ENCODE results near the gene TNFRSF12A.

DNA sequence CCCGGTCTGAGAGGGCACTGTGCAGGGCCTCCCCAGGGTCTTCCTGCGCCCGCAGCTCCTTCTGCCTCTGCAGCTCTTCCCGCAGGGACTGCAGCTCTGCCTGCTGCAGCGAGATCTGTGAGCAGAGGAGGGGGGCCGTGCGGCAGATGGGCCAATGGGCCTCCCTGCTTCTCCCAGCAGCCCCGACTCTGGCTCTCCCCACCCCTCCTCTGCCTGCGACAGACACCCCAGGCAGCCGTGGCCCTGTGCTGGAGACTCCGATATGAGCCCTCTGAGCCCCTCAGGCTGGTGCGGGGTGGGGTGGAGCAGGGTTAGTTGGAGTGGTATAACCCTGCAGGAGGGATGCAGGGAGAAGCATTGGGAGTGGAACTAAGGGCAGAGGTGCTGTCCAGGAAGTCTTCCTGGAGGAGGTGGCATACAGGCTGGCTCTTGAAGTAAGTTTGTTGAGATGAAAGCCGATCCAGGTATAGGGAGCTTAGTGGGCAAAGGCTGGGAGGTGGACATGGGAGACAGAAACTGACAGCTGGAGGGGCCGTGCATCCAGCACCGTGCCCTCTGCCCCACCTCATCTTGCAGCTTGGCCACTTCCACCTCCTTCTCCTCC is 8.7 kb downstream of the TNFRSF12A start:
- TF ChIP-seq GATA2 (IDR thresholded peaks at IDR 0.05; ENCODE audit: low read depth, low read length): no peak
- no peak for TF ChIP-seq GATA3 (IDR thresholded peaks at IDR 0.05; ENCODE audit: low read depth, low read length)

Measured in SH-SY5Y (cell line).